GM21786 (cell line): ENCODE measurements around the gene KATNBL1.
A peak's percentile ranks its signal among the peaks of the same experiment; 100 is the strongest.
"Not testable (repeated sequence)": the region's sequence is repeated elsewhere in the genome, so short reads cannot be mapped to it uniquely, and the experiment has no call there.

Experiments
- ATAC-seq: cut with Tn5 transposase; IDR thresholded peaks from one replicate; pipeline ENCODE4 v1.9.1; 2021; ENCODE audit not compliant: unreplicated experiment

Gene KATNBL1

DNA sequence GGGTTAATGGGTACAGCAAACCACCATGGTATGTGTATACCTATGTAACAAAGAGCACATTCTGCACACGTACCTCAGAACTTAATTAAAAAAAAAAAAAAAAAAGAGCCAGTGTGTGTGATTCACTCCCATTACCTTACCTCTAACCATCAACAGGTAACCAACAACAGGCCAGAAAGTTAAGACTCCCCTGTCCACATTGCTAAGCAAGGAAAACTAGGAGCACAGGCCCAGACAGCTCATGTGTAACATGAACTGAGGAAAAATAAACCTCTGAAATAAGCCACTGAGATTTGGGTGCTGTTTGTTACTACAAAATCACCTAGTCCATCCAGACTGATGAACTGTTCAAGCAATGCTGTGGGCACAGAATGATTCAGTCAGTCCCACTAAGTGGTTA, 6.0 kb downstream of the KATNBL1 start:
- no peak for ATAC-seq

- no peak for ATAC-seq
Measured at GRCh38 chr15:34203305-34203704, 6.6 kb downstream of the KATNBL1 start.

DNA sequence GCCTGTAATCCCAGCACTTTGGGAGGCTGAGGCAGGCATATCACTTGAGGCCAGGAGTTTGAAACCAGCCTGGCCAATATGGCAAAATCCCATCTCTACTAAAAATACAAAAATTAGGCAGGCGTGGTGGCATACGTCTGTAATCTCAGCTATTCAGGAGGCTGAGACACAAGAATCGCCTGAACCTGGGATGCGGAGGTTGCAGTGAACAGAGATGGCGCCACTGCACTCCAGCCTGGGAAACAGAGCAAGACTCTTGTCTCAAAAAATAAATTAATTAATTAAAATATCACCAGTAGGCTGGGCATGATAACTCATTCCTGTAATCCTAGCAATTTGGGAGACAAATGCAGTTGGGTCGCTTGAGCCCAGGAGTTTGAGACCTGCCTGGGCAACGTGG, 16.6 kb downstream of the KATNBL1 start:
- ATAC-seq, result not testable (repeated sequence)

- no peak for ATAC-seq
Measured at GRCh38 chr15:34188711-34189110, 21.2 kb downstream of the KATNBL1 start.

GRCh38 chr15:34185666-34186065, 24.2 kb downstream of the KATNBL1 start:
- ATAC-seq, result no peak

DNA sequence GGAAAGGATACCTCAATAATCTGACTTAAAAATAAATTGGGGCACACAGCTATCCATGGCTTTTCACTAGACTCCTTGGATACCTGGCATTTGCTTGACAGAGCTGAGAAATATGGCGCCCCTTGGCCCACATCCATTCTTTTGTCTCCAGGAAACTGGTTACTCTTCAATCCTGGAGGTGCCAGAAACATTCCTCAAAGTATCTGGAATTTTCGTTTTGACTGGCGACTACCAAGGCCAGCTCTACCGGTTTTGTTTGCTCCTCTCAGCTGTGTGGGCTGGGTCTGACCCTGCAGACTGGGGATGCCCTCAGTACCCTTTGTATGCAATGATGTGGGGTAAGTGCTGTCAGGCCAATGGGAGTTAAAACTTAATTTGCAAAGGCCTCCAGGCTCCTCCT, 27.0 kb downstream of the KATNBL1 start:
- ATAC-seq, result no peak

- ATAC-seq, result no peak
Measured at GRCh38 chr15:34179234-34179633, 30.7 kb downstream of the KATNBL1 start.

GRCh38 chr15:34165987-34166573, 43.8 kb downstream of the KATNBL1 start:
- not testable (repeated sequence) for ATAC-seq

GRCh38 chr15:34161329-34161963, 48.5 kb downstream of the KATNBL1 start:
- ATAC-seq, result no peak

GRCh38 chr15:34160735-34161134, 49.2 kb downstream of the KATNBL1 start:
- ATAC-seq, result no peak

- no peak for ATAC-seq
Measured at GRCh38 chr15:34158355-34158754, 51.5 kb downstream of the KATNBL1 start.

DNA sequence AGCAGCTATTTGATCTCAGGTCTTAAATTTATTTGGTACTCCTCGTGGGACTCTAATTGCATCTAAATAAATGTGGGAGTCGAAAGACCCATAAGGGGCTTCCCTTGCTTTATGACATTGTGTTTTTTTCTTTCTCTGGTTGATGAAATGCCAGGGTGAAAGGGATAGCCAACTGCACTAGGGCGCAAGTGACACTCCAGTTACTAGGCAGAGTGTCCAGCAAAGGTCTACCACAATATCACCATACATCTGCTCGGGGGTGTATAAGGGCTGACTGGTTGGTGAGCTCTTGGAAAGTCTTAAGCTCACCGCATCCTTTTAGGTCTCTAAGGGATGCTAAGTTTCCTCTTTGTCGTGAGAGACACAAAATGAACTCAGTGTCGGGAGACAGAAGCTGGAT, 54.0 kb downstream of the KATNBL1 start:
- ATAC-seq, result no peak

- no peak for ATAC-seq
Measured at GRCh38 chr15:34154725-34155204, 55.1 kb downstream of the KATNBL1 start.

- no peak for ATAC-seq
Measured at GRCh38 chr15:34147371-34148140, 62.3 kb downstream of the KATNBL1 start.

GRCh38 chr15:34133511-34133910, 76.4 kb downstream of the KATNBL1 start:
- ATAC-seq, result no peak

DNA sequence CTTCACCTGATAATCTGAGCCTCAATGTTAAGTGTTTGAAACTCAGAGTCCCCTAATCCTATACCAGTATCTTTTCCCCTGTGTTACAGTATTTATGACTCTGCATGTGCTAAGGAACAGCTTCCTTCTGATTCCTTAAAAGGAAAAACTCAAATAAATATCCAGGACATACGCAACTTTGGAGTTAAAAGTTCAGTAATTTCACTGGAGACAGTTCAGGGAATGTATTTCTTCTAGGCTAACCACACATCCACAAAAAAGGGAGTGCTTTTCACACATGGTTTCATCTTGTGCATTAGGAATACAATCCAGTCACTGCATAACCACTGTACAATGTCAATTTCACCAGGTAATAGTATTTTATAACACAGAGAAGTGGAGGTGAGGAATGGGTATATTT, 77.0 kb downstream of the KATNBL1 start:
- no peak for ATAC-seq

GRCh38 chr15:34128898-34129297, 81.0 kb downstream of the KATNBL1 start:
- ATAC-seq, result no peak

DNA sequence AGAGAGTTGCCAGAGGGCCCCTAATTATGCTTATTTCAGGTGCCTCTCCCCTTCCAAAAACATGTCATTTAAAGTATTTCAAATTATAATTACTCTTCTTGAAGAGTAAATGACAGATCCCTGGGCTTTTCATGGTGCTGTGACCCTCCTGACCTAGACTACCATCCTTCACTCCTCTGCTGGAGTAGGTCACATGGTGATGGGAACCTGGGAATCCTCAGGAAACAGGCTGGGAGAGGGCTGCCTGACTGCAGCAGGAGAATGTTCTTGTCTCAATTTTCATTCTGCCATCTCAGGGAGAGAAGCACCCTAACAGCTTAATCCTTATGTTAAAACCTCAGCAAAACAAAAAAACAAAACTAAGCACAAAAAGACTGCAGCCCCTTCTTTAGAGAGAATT, 83.4 kb downstream of the KATNBL1 start:
- no peak for ATAC-seq

DNA sequence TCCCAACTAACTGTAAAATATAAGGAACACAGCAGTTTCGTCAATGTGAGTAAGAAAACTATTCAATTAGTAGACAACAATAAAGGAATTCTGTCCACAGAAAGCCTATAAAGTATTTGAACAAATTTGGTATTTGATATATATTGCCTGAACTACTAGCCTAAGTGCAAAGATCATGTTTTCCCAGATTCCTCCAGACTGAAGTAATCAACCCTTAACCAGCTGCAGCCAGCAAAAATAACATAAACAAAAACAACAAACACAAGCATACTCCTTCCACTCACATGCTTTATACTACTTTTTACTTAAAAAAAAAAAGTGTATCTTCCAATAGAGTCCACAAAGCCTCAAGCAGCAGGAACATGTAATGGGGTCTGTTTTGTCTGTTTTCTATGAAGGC, 84.0 kb downstream of the KATNBL1 start:
- no peak for ATAC-seq

- ATAC-seq, result no peak
Measured at GRCh38 chr15:34124651-34125050, 85.2 kb downstream of the KATNBL1 start.

- peak; percentile 56 for ATAC-seq
Measured at GRCh38 chr15:34122771-34123183, 87.1 kb downstream of the KATNBL1 start.

DNA sequence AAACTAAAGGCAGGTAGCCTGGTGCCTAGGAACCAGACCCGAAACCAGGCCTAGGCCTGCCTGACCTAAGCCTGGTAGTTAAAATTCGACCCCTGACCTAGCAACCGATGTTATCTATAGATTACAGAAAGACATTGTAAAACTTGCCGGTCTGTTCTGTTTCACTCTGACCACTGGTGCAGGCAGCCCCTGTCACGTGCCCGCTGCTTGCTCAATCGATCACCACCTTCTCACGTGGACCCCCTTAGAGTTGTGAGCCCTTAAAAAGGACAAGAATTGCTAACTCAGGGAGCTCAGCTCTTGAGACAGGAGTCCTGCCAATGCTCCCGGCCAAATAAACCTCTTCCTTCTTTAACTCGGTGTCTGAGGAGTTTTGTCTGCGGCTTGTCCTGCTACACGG, 88.1 kb downstream of the KATNBL1 start:
- not testable (repeated sequence) for ATAC-seq
